CD4-positive, alpha-beta T cell (primary cell): ENCODE results near the gene ENOX1. TPM values are rescaled to one million over a fixed set of nuclear protein-coding genes. Genes with fewer than 3 reads are reported as not detected.

Experiments
- ATAC-seq: fragments of 200-7000 bp; cut with Tn5 transposase; one replicate; pipeline ENCODE4 v1.10.0; 2022; ENCODE audit warnings: mild to moderate bottlenecking; ENCODE audit not compliant: poor library complexity
- CTCF ChIA-PET: fragments of 350-600 bp; sonication (Branson Sonifier 250); formaldehyde crosslinking; loops from one replicate; lab custom pipeline; 2021; ENCODE audit warnings: antibody characterized with exemption, inconsistent platforms; lab: Charles Lee
- POLR2A ChIA-PET: fragments of 350-600 bp; sonication (Branson Sonifier 250); formaldehyde crosslinking; loops from one replicate; lab custom pipeline; 2021; ENCODE audit warnings: antibody characterized with exemption, inconsistent platforms; lab: Charles Lee
- DNase-seq, 14 experiments: peaks; one replicate each; pipeline ENCODE4 v3.0.0-alpha.2; 2013 to 2020; ENCODE audit warnings: mixed read lengths in 2 of 14
- H3K27ac ChIP-seq, 2 donors: one replicate each; pipeline versions ENCODE4 v1.5.1 to v1.7.0; 2013; ENCODE audit warnings: low read length in 2 of 2, low read depth in 1 of 2, mild to moderate bottlenecking in 1 of 2
- H3K27me3 ChIP-seq, 2 experiments: 1 replicate in 1 of 2; 2 replicates in 1 of 2; pipeline versions ENCODE4 v1.6.1 to v1.7.0; 2013; ENCODE audit warnings: low read length in 2 of 2, control low read depth in 1 of 2, mild to moderate bottlenecking in 1 of 2, moderate library complexity in 1 of 2; ENCODE audit not compliant: insufficient read depth in 2 of 2, control insufficient read depth in 1 of 2
- H3K36me3 ChIP-seq: one replicate; pipeline ENCODE4 v1.6.1; 2013; ENCODE audit warnings: low read length, control low read depth; ENCODE audit not compliant: insufficient read depth
- H3K4me1 ChIP-seq: one replicate; pipeline ENCODE4 v1.6.1; 2013; ENCODE audit warnings: low read length, control low read depth; ENCODE audit not compliant: insufficient read depth
- H3K4me3 ChIP-seq: one replicate; pipeline ENCODE4 v1.5.1; 2013; ENCODE audit warnings: mild to moderate bottlenecking, low read length, moderate library complexity
- H3K9me3 ChIP-seq, 2 experiments: 1 replicate in 1 of 2; 2 replicates in 1 of 2; pipeline versions ENCODE4 v1.6.1 to v1.7.0; 2013; ENCODE audit warnings: low read length in 2 of 2, mild to moderate bottlenecking in 2 of 2, control low read depth in 1 of 2, moderate library complexity in 1 of 2; ENCODE audit not compliant: control insufficient read depth in 1 of 2, insufficient read depth in 1 of 2
- H3K27ac Mint-ChIP-seq: one replicate; pipeline ENCODE4 v1.8.0; 2020; ENCODE audit warnings: mixed read lengths
- H3K27me3 Mint-ChIP-seq: one replicate; pipeline ENCODE4 v1.8.0; 2021; ENCODE audit warnings: mixed read lengths
- H3K36me3 Mint-ChIP-seq: one replicate; pipeline ENCODE4 v1.8.0; 2021; ENCODE audit warnings: low read depth, mixed read lengths
- H3K4me1 Mint-ChIP-seq: one replicate; pipeline ENCODE4 v1.8.0; 2021; ENCODE audit warnings: low read depth, mixed read lengths
- H3K4me3 Mint-ChIP-seq: one replicate; pipeline ENCODE4 v1.8.0; 2020; ENCODE audit warnings: mild to moderate bottlenecking, mixed read lengths
- H3K9me3 Mint-ChIP-seq: one replicate; pipeline ENCODE4 v1.8.0; 2020; ENCODE audit warnings: mixed read lengths
- intact Hi-C, 2 experiments: fragments of 100-400 bp; cut with DNase I in 1 of 2; cut with micrococcal nuclease in 1 of 2; formaldehyde crosslinking; loops; one replicate each; pipeline versions ENCODE4 v1.15.1 to v1.9.0; 2023 to 2025; cut with DNase I, micrococcal nuclease
- total RNA-seq, 174 experiments: library from RNA in 2 of 174; stranded (reverse) in 2 of 174; gene quantifications; one replicate each; pipeline ENCODE4 v1.2.3 and lab custom pipeline; 2021 to 2026
- TF ChIP-seq, protein P1 (sequence below): fragments of 200-600 bp; IDR thresholded peaks from one replicate; pipeline ENCODE4 v1.8.0; 2022; ENCODE audit warnings: antibody characterized with exemption, mild to moderate bottlenecking

ENOX1 gene
- total RNA-seq, 2 experiments from 2014 or later: not detected

DNA sequence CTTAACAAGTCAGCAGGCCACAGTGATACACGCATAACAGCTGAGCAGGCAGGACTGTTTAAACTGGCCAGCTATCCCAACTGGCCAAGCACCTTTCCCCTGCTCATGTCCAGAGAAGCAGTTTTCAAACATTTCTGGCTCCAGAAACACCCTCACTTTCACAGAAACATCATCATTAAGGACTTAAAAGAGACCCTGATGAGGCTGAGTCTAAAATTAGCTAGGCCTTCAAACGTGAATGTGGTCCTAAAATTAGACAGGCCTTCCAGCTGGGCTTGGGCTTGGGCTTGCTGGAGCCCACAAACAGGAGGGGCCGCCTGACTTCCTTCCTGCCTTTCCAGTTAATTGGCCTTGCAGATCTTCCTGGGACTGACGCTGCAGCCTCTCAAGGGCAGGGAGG is 429.2 kb downstream of the ENOX1 start:
- no peak overlapping the region for H3K27ac ChIP-seq
- H3K27me3 Mint-ChIP-seq: no peaks in the 10 kb centered on the region
- H3K36me3 ChIP-seq: no peaks in the 10 kb centered on the region
- CTCF ChIA-PET: no interaction called here
- intact Hi-C loops: no loop called here
- TF ChIP-seq, protein P1, sequence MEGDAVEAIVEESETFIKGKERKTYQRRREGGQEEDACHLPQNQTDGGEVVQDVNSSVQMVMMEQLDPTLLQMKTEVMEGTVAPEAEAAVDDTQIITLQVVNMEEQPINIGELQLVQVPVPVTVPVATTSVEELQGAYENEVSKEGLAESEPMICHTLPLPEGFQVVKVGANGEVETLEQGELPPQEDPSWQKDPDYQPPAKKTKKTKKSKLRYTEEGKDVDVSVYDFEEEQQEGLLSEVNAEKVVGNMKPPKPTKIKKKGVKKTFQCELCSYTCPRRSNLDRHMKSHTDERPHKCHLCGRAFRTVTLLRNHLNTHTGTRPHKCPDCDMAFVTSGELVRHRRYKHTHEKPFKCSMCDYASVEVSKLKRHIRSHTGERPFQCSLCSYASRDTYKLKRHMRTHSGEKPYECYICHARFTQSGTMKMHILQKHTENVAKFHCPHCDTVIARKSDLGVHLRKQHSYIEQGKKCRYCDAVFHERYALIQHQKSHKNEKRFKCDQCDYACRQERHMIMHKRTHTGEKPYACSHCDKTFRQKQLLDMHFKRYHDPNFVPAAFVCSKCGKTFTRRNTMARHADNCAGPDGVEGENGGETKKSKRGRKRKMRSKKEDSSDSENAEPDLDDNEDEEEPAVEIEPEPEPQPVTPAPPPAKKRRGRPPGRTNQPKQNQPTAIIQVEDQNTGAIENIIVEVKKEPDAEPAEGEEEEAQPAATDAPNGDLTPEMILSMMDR: no peak
- H3K4me1 Mint-ChIP-seq: no peaks in the 10 kb centered on the region
- ATAC-seq: no peak
- H3K4me1 ChIP-seq: no peaks in the 10 kb centered on the region
- H3K4me3 ChIP-seq: no peak overlapping the region
- H3K9me3 Mint-ChIP-seq: no peaks in the 10 kb centered on the region
- H3K27me3 ChIP-seq: no peaks in the 10 kb centered on the region
- DNase-seq: no peak
- POLR2A ChIA-PET: no interaction called here
- H3K27ac Mint-ChIP-seq: no peak overlapping the region
- H3K36me3 Mint-ChIP-seq: no peaks in the 10 kb centered on the region
- H3K4me3 Mint-ChIP-seq: no peak overlapping the region
- H3K9me3 ChIP-seq: no peaks in the 10 kb centered on the region

DNA sequence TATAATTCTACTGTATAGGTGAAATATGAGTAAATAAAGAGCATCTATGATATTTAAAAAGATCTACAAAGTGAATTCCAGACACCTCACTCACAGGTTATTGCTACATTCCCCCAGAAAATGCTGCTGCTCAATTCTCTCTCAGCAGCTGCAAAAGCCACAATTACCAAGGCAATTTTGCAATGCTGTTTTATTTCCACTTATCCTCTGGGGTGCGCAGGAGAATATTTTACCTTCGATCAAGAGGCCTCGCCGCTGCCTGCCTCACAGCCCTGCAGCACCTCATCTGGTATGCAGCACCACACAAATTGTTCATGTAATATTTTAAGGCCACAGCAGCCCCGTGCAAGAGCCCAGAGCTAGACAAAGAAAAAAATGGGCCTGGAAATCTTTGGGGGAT is 430.2 kb downstream of the ENOX1 start:
- H3K27me3 ChIP-seq: no peaks in the 10 kb centered on the region
- no peak for ATAC-seq
- H3K9me3 ChIP-seq: no peaks in the 10 kb centered on the region
- H3K27me3 Mint-ChIP-seq: no peaks in the 10 kb centered on the region
- H3K36me3 ChIP-seq: no peaks in the 10 kb centered on the region
- no peak overlapping the region for H3K27ac Mint-ChIP-seq
- ChIA-PET CTCF (no interaction called here), POLR2A (no interaction called here)
- no peaks in the 10 kb centered on the region for H3K4me1 ChIP-seq
- no peaks in the 10 kb centered on the region for H3K9me3 Mint-ChIP-seq
- no peaks in the 10 kb centered on the region for H3K36me3 Mint-ChIP-seq
- no peak overlapping the region for H3K4me3 Mint-ChIP-seq
- H3K27ac ChIP-seq: no peak overlapping the region
- no peak for DNase-seq
- intact Hi-C loops: no loop called here
- H3K4me1 Mint-ChIP-seq: no peaks in the 10 kb centered on the region
- TF ChIP-seq, protein P1: no peak
- no peak overlapping the region for H3K4me3 ChIP-seq

DNA sequence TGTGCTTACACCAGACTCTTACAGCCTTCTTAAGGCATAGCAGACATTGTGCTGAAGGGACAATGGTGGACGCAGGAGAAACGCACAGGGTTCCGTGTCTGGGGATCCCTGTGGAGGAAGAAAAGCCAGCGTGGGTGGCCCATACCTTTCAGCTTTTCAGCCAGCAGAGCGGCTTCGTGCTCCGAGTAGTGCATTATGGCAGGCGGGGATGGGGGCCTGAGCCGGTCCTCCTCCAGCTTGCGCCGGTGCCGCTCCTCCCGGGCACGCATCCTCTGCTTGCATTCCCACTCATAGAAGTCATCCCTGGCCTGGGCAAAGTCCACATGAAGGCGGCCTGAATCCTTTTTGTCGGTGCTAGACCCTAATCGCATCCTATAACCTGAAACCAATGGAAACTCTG is 431.0 kb downstream of the ENOX1 start:
- CTCF ChIA-PET: no interaction called here

More for the DNA sequence above, 431.0 kb downstream of the ENOX1 start:
- no peak overlapping the region for H3K4me3 Mint-ChIP-seq
- Histone ChIP-seq H3K4me1 (no peaks in the 10 kb centered on the region), H3K27ac (no peak overlapping the region), H3K4me3 (no peak overlapping the region), H3K36me3 (no peaks in the 10 kb centered on the region), H3K9me3 (no peaks in the 10 kb centered on the region), H3K27me3 (no peaks in the 10 kb centered on the region)
- no peaks in the 10 kb centered on the region for H3K36me3 Mint-ChIP-seq
- DNase-seq (no peak), ATAC-seq (no peak)
- no peaks in the 10 kb centered on the region for H3K9me3 Mint-ChIP-seq
- no peaks in the 10 kb centered on the region for H3K27me3 Mint-ChIP-seq
- POLR2A ChIA-PET: no interaction called here
- no peaks in the 10 kb centered on the region for H3K4me1 Mint-ChIP-seq
- H3K27ac Mint-ChIP-seq: no peak overlapping the region
- TF ChIP-seq, protein P1: no peak
- intact Hi-C loops: no loop called here
